Gastroesophageal sphincter (tissue), 4 donors: ENCODE results near the gene RCOR3. TPM values are rescaled to one million over a fixed set of nuclear protein-coding genes. Genes with fewer than 3 reads are reported as not detected.
"Not testable (repeated sequence)": the region's sequence is repeated elsewhere in the genome, so short reads cannot be mapped to it uniquely, and the experiment has no call there.

Experiments
- ATAC-seq: fragments of 150-250 bp; one replicate; pipeline ENCODE4 v1.9.1; 2016; ENCODE audit warnings: mild to moderate bottlenecking, moderate library complexity
- H3K27ac ChIP-seq, 4 donors: fragments of 200-600 bp; sonication (generic) in 3 of 4; 1 replicate in 3 of 4; 2 replicates in 1 of 4; pipeline ENCODE4 v1.5.1; 2016 to 2019
- H3K27me3 ChIP-seq: fragments of 200-600 bp; sonication (generic); one replicate; pipeline ENCODE4 v1.5.1; 2019
- H3K36me3 ChIP-seq, 2 donors: fragments of 200-600 bp; sonication (generic); one replicate each; pipeline ENCODE4 v1.5.1; 2019; ENCODE audit warnings: control low read depth in 1 of 2
- H3K4me1 ChIP-seq, 3 donors: fragments of 200-600 bp; sonication (generic); 1 replicate in 2 of 3; 2 replicates in 1 of 3; pipeline ENCODE4 v1.5.1; 2016 to 2019; ENCODE audit warnings: control low read depth in 2 of 3
- H3K4me3 ChIP-seq, 2 donors: fragments of 200-600 bp; sonication (generic); one replicate each; pipeline ENCODE4 v1.5.1; 2019; ENCODE audit warnings: mild to moderate bottlenecking in 1 of 2, moderate library complexity in 1 of 2
- H3K9me3 ChIP-seq, 3 donors: fragments of 200-600 bp; sonication (generic); one replicate each; pipeline ENCODE4 v1.5.1; 2017 to 2019; ENCODE audit warnings: control low read depth in 2 of 3
- EP300 ChIP-seq: sonication (generic); formaldehyde crosslinking; IDR thresholded peaks from one replicate; pipeline ENCODE4 v1.6.1; 2017; ENCODE audit warnings: antibody characterized with exemption, mild to moderate bottlenecking
- POLR2A ChIP-seq, 2 donors: fragments of 450-650 bp; IDR thresholded peaks; one replicate each; pipeline ENCODE4 v1.6.1; 2017; ENCODE audit warnings: antibody characterized with exemption in 2 of 2, mild to moderate bottlenecking in 2 of 2, moderate library complexity in 1 of 2
- POLR2AphosphoS5 ChIP-seq: sonication (generic); formaldehyde crosslinking; IDR thresholded peaks from one replicate; pipeline ENCODE4 v1.6.1; 2017; ENCODE audit warnings: antibody characterized with exemption
- WGBS, 2 donors: methylation state at CpG; one replicate each; pipeline ENCODE4 v1.1.5; 2018; ENCODE audit warnings: low coverage in 1 of 2; 5-methylcytosine and 5-hydroxymethylcytosine counted together
- total RNA-seq, 4 donors: library from RNA; depleted of rRNA; stranded (reverse); fragments of >200 nt; gene quantifications; one replicate each; pipeline ENCODE4 v1.1.0, GENCODE V29; 2016
- TF ChIP-seq, protein P1 (sequence below), 4 experiments: fragments of 200-600 bp in 2 of 4; fragments of 450-650 bp in 2 of 4; sonication (generic) in 1 of 4; IDR thresholded peaks; one replicate each; pipeline ENCODE4 v1.5.1; 2017 to 2019; ENCODE audit warnings: antibody characterized with exemption in 4 of 4, mild to moderate bottlenecking in 2 of 4, moderate library complexity in 2 of 4

Gene RCOR3
- total RNA-seq, 4 donors from 2014 or later = 25.5 to 63.8 (median 36.8) TPM

DNA sequence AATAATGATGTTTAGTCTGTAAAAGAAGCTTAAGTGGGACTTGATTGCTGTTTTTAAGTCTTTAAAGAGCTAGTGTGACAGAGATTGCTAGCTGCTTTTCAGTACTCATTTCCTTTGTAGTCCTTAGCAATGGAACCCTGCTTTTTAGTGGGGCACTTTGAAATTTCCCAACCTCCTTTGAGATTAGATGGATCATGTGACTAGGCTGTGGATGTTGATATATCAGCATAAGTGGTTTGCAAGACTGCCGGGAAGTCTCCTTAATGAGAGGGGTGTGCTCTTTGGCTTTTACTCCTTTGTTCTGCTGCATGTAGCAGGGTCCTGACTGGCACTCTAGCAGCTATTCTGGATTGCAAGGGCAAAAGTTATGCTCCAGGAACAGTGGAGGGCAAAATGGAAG, 11.2 kb upstream of the RCOR3 start:
- TF ChIP-seq, protein P1, sequence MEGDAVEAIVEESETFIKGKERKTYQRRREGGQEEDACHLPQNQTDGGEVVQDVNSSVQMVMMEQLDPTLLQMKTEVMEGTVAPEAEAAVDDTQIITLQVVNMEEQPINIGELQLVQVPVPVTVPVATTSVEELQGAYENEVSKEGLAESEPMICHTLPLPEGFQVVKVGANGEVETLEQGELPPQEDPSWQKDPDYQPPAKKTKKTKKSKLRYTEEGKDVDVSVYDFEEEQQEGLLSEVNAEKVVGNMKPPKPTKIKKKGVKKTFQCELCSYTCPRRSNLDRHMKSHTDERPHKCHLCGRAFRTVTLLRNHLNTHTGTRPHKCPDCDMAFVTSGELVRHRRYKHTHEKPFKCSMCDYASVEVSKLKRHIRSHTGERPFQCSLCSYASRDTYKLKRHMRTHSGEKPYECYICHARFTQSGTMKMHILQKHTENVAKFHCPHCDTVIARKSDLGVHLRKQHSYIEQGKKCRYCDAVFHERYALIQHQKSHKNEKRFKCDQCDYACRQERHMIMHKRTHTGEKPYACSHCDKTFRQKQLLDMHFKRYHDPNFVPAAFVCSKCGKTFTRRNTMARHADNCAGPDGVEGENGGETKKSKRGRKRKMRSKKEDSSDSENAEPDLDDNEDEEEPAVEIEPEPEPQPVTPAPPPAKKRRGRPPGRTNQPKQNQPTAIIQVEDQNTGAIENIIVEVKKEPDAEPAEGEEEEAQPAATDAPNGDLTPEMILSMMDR (IDR thresholded peaks at IDR 0.05) = no peak
- TF ChIP-seq EP300 = no peak
- no peak for TF ChIP-seq POLR2AphosphoS5
- TF ChIP-seq POLR2A (IDR thresholded peaks at IDR 0.05) = no peak

GRCh38 chr1:211249611-211250010, 9.6 kb upstream of the RCOR3 start:
- H3K27ac ChIP-seq, H3K36me3 ChIP-seq, H3K4me3 ChIP-seq, ATAC-seq, H3K27me3 ChIP-seq, H3K9me3 ChIP-seq, H3K4me1 ChIP-seq: not testable (repeated sequence)
- WGBS, 2 donors = 89 to 90% methylated on average over 3 of the region's 3 CpGs

More for the DNA sequence above, 11.2 kb upstream of the RCOR3 start:
- Histone ChIP-seq H3K9me3 (no peaks in the 10 kb centered on the region), H3K36me3 (no peaks in the 10 kb centered on the region), H3K4me3 (no peak overlapping the region), H3K4me1 (no peaks in the 10 kb centered on the region), H3K27ac (no peak overlapping the region), H3K27me3 (no peaks in the 10 kb centered on the region)
- no peak for ATAC-seq
- 8 to 11% methylated on average over 1 of the region's 1 CpG for WGBS, 2 donors

DNA sequence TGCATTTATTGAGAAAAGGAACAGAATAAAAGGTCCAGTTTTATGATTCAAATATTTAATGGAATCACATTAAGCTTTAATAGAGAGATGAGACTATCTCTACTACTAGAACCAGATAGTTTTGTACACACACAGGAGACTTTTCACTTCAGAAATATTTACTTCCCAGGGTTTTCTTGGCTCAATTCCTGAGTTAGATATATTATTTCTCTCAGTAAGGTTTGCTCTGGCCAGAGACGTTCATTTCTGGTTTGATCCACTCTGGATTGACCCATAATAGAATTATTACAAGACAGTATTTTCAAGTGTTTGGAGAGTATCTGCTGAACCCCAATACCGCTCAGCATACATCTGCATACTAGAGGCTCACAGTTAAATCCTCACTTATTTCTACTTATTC, 1.3 kb upstream of the RCOR3 start:
- Histone ChIP-seq H3K27me3 (no peaks in the 10 kb centered on the region), H3K4me1 (peaks cover 3 to 39% (median 4%) of the 10 kb centered on the region in 3 donors), H3K36me3 (no peaks in the 10 kb centered on the region), H3K27ac (peak overlapping the region; percentile 91 to 100 (median 96)), H3K4me3 (peak overlapping the region; percentile 80 to 96), H3K9me3 (no peaks in the 10 kb centered on the region)
- no peak for ATAC-seq
- WGBS, 2 donors = 6 to 14% methylated on average over 2 of the region's 2 CpGs
- TF ChIP-seq EP300 (no peak), POLR2AphosphoS5 (no peak)
- TF ChIP-seq, protein P1 (IDR thresholded peaks at IDR 0.05) = no peak

- 0% methylated on average over 6 to 7 of the region's 17 CpGs for WGBS, 2 donors
- Histone ChIP-seq H3K4me3 (peak overlapping the region; percentile 80 to 96), H3K4me1 (peaks cover 3 to 39% (median 4%) of the 10 kb centered on the region in 3 donors), H3K27me3 (no peaks in the 10 kb centered on the region), H3K9me3 (no peaks in the 10 kb centered on the region), H3K27ac (peak overlapping the region; percentile 91 to 100 (median 96)), H3K36me3 (no peaks in the 10 kb centered on the region)
- TF ChIP-seq, protein P1 (IDR thresholded peaks at IDR 0.05) = no peak
- TF ChIP-seq POLR2A (IDR thresholded peaks at IDR 0.05) (no peak), POLR2AphosphoS5 (peak; percentile 37), EP300 (no peak)
- ATAC-seq = peak; percentile 63
Measured at GRCh38 chr1:211258310-211258755, 833 bp upstream of the RCOR3 start.

- H3K4me1 ChIP-seq = peaks cover 3 to 48% (median 4%) of the 10 kb centered on the region in 3 donors
- peak overlapping the region; percentile 91 to 100 (median 96) for H3K27ac ChIP-seq
- TF ChIP-seq POLR2AphosphoS5 (no peak), POLR2A (IDR thresholded peaks at IDR 0.05) (no peak), EP300 (no peak)
- TF ChIP-seq, protein P1 (IDR thresholded peaks at IDR 0.05) = no peak
- peaks cover 0 to 8% of the 10 kb centered on the region in 2 donors for H3K36me3 ChIP-seq
- H3K4me3 ChIP-seq = peak overlapping the region; percentile 80 to 96
- 0% methylated on average over 2 of the region's 39 CpGs; no CpG with 5 or more reads in 1 of the 2 donors for WGBS, 2 donors
- no peaks in the 10 kb centered on the region for H3K27me3 ChIP-seq
- H3K9me3 ChIP-seq = no peaks in the 10 kb centered on the region
- ATAC-seq = peak; percentile 17
Measured at GRCh38 chr1:211259638-211260126, 516 bp downstream of the RCOR3 start.
